Astrocyte (in vitro differentiated cells and primary cell): ENCODE measurements around the gene DGAT2. TPM values are rescaled to one million over a fixed set of nuclear protein-coding genes. Genes with fewer than 3 reads are reported as not detected.
A peak's percentile ranks its signal among the peaks of the same experiment; 100 is the strongest.

Experiments
- DNase-seq: peaks from one replicate; pipeline ENCODE4 v3.0.0-alpha.2; 2010; ENCODE audit warnings: low read depth
- FAIRE-seq: peaks from 2 replicates; lab custom pipeline; 2011; peaks lifted over from hg19 to GRCh38; lab: Jason Lieb, UNC
- H2AFZ ChIP-seq: 2 replicates; pipeline ENCODE4 v1.6.0; 2012; ENCODE audit warnings: low read depth, low read length, inconsistent platforms
- H3K27ac ChIP-seq: 2 replicates; pipeline ENCODE4 v1.5.1; 2011; ENCODE audit warnings: low read depth, low read length, inconsistent platforms
- H3K27me3 ChIP-seq: 2 replicates; pipeline ENCODE4 v1.6.0; 2011; ENCODE audit warnings: low read length, inconsistent platforms; ENCODE audit not compliant: insufficient read depth
- H3K36me3 ChIP-seq: 2 replicates; pipeline ENCODE4 v1.5.1; 2011; ENCODE audit warnings: low read length, inconsistent platforms; ENCODE audit not compliant: insufficient read depth
- H3K4me1 ChIP-seq: 2 replicates; pipeline ENCODE4 v1.5.1; 2011; ENCODE audit warnings: low read length, inconsistent platforms; ENCODE audit not compliant: insufficient read depth
- H3K4me2 ChIP-seq: 2 replicates; pipeline ENCODE4 v1.6.0; 2012; ENCODE audit warnings: low read length, inconsistent platforms
- H3K4me3 ChIP-seq: 2 replicates; pipeline ENCODE4 v1.5.1; 2011; ENCODE audit warnings: low read depth, mild to moderate bottlenecking, low read length, inconsistent platforms; ENCODE audit not compliant: insufficient read depth
- H3K79me2 ChIP-seq: 2 replicates; pipeline ENCODE4 v1.6.0; 2012; ENCODE audit warnings: mild to moderate bottlenecking, low read length, inconsistent platforms; ENCODE audit not compliant: insufficient read depth
- H3K9ac ChIP-seq: 2 replicates; pipeline ENCODE4 v1.6.0; 2012; ENCODE audit warnings: mild to moderate bottlenecking, low read length, inconsistent platforms
- H3K9me3 ChIP-seq: 2 replicates; pipeline ENCODE4 v1.5.1; 2012; ENCODE audit warnings: low read depth, mild to moderate bottlenecking, low read length, inconsistent platforms; ENCODE audit not compliant: insufficient read depth
- H4K20me1 ChIP-seq: 2 replicates; pipeline ENCODE4 v1.6.0; 2012; ENCODE audit warnings: low read length, inconsistent platforms; ENCODE audit not compliant: insufficient read depth
- H3K27ac Mint-ChIP-seq: one replicate; pipeline ENCODE4 v1.8.0; 2021; ENCODE audit warnings: mild to moderate bottlenecking, mixed read lengths; ENCODE audit not compliant: unreplicated experiment
- H3K27me3 Mint-ChIP-seq: one replicate; pipeline ENCODE4 v1.8.0; 2021; ENCODE audit warnings: low read depth, mixed read lengths; ENCODE audit not compliant: unreplicated experiment
- H3K36me3 Mint-ChIP-seq: one replicate; pipeline ENCODE4 v1.8.0; 2021; ENCODE audit warnings: low read depth, mixed read lengths; ENCODE audit not compliant: unreplicated experiment
- H3K4me1 Mint-ChIP-seq: one replicate; pipeline ENCODE4 v1.8.0; 2021; ENCODE audit warnings: low read depth, mixed read lengths; ENCODE audit not compliant: unreplicated experiment
- H3K4me3 Mint-ChIP-seq: one replicate; pipeline ENCODE4 v1.8.0; 2021; ENCODE audit warnings: mild to moderate bottlenecking, moderate library complexity, mixed read lengths; ENCODE audit not compliant: unreplicated experiment
- H3K9me3 Mint-ChIP-seq: one replicate; pipeline ENCODE4 v1.8.0; 2021; ENCODE audit warnings: mild to moderate bottlenecking, mixed read lengths; ENCODE audit not compliant: unreplicated experiment
- EZH2 ChIP-seq: IDR thresholded peaks from 2 replicates; pipeline ENCODE4 v1.6.1; 2012; ENCODE audit warnings: mild to moderate bottlenecking, low read length, inconsistent platforms; ENCODE audit not compliant: insufficient read depth
- total RNA-seq: library from RNA; stranded (reverse); gene quantifications from 2 replicates; pipeline ENCODE4 v1.2.1, GENCODE V29; 2021
- TF ChIP-seq, protein P1 (sequence below): IDR thresholded peaks from 2 replicates; pipeline ENCODE4 v1.5.1; 2011; ENCODE audit warnings: low read depth, mild to moderate bottlenecking, inconsistent platforms, low read length, moderate library complexity; ENCODE audit not compliant: insufficient read depth

The DGAT2 gene
- total RNA-seq, 1 donor from 2014 or later, result 0.73 TPM

DNA sequence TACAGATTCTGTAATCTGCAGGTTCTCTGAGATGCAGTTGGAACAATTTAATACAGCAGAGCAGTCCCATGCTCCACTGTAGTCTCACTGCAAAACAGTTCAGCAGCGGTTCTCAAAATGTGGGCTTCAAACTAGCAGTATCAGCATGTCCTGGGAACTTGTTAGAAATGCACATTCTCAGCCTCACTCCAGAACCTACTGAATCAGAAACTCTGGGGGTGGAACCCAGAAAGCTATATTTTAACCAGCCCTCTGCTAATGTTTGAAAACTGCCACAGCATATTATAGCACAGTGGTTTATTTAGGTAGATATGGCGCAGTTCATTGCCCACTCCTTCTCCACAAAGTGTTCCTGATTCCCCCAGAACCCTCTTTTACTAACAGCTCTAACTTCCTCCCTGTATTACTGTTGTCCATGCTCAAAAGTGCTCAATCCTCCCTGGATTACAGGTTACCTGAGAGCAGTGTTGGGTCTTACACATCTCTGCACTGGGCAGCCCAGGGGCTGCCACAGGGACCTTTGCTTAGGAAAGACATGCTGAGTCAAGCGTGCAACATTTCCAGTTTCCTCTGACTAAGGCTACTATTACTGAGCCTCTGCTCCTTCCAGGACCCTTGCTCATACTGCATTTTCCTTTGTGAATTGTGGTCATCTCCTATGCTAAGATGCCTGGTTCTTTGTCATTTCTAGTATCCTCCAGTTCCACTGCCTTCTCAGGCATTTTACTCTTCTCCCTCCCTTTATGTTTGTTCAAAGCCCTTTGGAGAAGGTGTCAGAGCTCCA lies 7.7 kb upstream of the DGAT2 start:
- H3K4me2 ChIP-seq, result peak overlapping the region; percentile 2
- H3K4me1 ChIP-seq, result peaks cover 6% of the 10 kb centered on the region
- no peaks in the 10 kb centered on the region for H3K9me3 ChIP-seq
- H2AFZ ChIP-seq, result no peak overlapping the region
- no peak overlapping the region for H3K27ac ChIP-seq
- DNase-seq (peak; percentile 31), FAIRE-seq (no peak)
- Mint-ChIP-seq H3K36me3 (no peaks in the 10 kb centered on the region), H3K4me3 (no peak overlapping the region), H3K27ac (no peak overlapping the region), H3K9me3 (peaks cover 3% of the 10 kb centered on the region), H3K4me1 (peaks cover 14% of the 10 kb centered on the region), H3K27me3 (peaks cover 24% of the 10 kb centered on the region)
- no peaks in the 10 kb centered on the region for H3K36me3 ChIP-seq
- TF ChIP-seq, protein P1, sequence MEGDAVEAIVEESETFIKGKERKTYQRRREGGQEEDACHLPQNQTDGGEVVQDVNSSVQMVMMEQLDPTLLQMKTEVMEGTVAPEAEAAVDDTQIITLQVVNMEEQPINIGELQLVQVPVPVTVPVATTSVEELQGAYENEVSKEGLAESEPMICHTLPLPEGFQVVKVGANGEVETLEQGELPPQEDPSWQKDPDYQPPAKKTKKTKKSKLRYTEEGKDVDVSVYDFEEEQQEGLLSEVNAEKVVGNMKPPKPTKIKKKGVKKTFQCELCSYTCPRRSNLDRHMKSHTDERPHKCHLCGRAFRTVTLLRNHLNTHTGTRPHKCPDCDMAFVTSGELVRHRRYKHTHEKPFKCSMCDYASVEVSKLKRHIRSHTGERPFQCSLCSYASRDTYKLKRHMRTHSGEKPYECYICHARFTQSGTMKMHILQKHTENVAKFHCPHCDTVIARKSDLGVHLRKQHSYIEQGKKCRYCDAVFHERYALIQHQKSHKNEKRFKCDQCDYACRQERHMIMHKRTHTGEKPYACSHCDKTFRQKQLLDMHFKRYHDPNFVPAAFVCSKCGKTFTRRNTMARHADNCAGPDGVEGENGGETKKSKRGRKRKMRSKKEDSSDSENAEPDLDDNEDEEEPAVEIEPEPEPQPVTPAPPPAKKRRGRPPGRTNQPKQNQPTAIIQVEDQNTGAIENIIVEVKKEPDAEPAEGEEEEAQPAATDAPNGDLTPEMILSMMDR, result no peak
- H3K79me2 ChIP-seq, result no peaks in the 10 kb centered on the region
- H3K9ac ChIP-seq, result no peak overlapping the region
- no peak overlapping the region for H3K4me3 ChIP-seq
- no peaks in the 10 kb centered on the region for H3K27me3 ChIP-seq
- no peaks in the 10 kb centered on the region for H4K20me1 ChIP-seq

DNA sequence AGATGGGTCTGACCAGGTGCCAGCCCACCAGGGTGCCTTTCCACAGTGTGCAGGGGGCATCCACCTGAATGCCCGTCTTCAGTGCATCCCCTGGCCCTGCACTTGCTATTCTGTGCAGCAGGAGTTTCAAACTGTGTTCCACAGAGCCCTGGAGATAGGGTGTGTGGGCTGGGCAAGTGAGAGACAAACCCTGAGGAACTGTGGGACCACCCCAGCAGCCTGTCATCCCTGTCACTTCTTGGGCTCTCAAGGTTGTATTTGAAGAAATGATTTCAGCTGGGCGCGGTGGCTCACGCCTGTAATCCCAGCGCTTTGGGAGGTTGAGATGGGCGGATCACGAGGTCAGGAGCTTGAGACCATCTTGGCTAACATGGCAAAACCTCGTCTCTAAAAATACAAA lies 6.4 kb upstream of the DGAT2 start:
- Histone ChIP-seq H3K9me3 (no peaks in the 10 kb centered on the region), H3K79me2 (no peaks in the 10 kb centered on the region), H3K4me3 (no peak overlapping the region), H3K27ac (no peak overlapping the region), H3K36me3 (no peaks in the 10 kb centered on the region), H3K4me2 (no peak overlapping the region), H3K9ac (no peak overlapping the region), H2AFZ (no peak overlapping the region), H3K27me3 (peaks cover 5% of the 10 kb centered on the region), H4K20me1 (no peaks in the 10 kb centered on the region), H3K4me1 (peaks cover 6% of the 10 kb centered on the region)
- DNase-seq (no peak), FAIRE-seq (no peak)
- H3K9me3 Mint-ChIP-seq, result peaks cover 3% of the 10 kb centered on the region
- peaks cover 32% of the 10 kb centered on the region for H3K27me3 Mint-ChIP-seq
- H3K27ac Mint-ChIP-seq, result no peak overlapping the region
- H3K36me3 Mint-ChIP-seq, result no peaks in the 10 kb centered on the region
- peaks cover 14% of the 10 kb centered on the region for H3K4me1 Mint-ChIP-seq
- H3K4me3 Mint-ChIP-seq, result no peak overlapping the region
- no peak for TF ChIP-seq EZH2
- TF ChIP-seq, protein P1, result no peak

DNA sequence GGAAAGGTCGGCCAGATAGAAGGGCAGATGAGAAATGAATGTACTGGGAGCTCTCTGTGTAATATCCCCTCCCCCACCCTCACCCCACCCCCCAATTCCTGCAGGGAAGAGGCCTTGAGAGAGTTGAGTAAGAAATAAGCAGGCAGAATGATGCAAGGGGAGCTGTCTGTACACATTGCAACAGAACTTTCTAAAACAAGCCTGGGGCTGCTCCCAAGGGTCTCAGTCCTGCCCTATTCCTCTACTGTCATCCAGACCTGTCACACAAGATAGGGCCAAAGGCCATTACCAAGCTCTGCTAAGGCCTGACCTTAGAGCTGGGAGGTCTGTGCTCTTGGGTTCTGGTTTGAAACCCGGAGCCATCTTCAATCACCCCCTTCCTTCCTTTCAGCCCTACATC lies 5.7 kb upstream of the DGAT2 start:
- no peak for TF ChIP-seq EZH2
- TF ChIP-seq, protein P1, result no peak
- no peak overlapping the region for H3K9ac ChIP-seq
- no peak overlapping the region for H2AFZ ChIP-seq
- peaks cover 6% of the 10 kb centered on the region for H3K4me1 ChIP-seq
- no peak for DNase-seq
- no peaks in the 10 kb centered on the region for H3K36me3 ChIP-seq
- Mint-ChIP-seq H3K36me3 (no peaks in the 10 kb centered on the region), H3K9me3 (peaks cover 3% of the 10 kb centered on the region), H3K27ac (peak overlapping the region; percentile 64), H3K4me3 (no peak overlapping the region), H3K4me1 (peaks cover 14% of the 10 kb centered on the region), H3K27me3 (peaks cover 35% of the 10 kb centered on the region)
- H3K4me2 ChIP-seq, result no peak overlapping the region
- H3K27ac ChIP-seq, result no peak overlapping the region
- peaks cover 5% of the 10 kb centered on the region for H3K27me3 ChIP-seq
- H4K20me1 ChIP-seq, result no peaks in the 10 kb centered on the region
- FAIRE-seq, result no peak
- H3K4me3 ChIP-seq, result no peak overlapping the region
- no peaks in the 10 kb centered on the region for H3K79me2 ChIP-seq
- H3K9me3 ChIP-seq, result no peaks in the 10 kb centered on the region
